PC-9 (cell line): ENCODE results near the gene MICU2. TPM values are rescaled to one million over a fixed set of nuclear protein-coding genes. Genes with fewer than 3 reads are reported as not detected.

Experiments
- BruUV-seq: library from RNA; stranded (reverse); fragments of 400-500 nt; replicated peaks from 2 replicates; lab custom pipeline; 2021; lab: Mats Ljungman, UMichigan
- CTCF ChIA-PET: fragments of 300-600 bp; sonication (Branson Sonifier 250); formaldehyde crosslinking; loops from one replicate; lab custom pipeline; 2022; ENCODE audit warnings: antibody characterized with exemption; lab: Charles Lee
- POLR2A ChIA-PET: fragments of 300-600 bp; sonication (Branson Sonifier 250); formaldehyde crosslinking; loops from one replicate; lab custom pipeline; 2022; ENCODE audit warnings: antibody characterized with exemption; ENCODE audit not compliant: unreplicated experiment; lab: Charles Lee
- DNase-seq, 2 experiments: peaks; one replicate each; pipeline versions ENCODE4 v3.0.0 to v3.0.0-alpha.2; 2015 to 2022; ENCODE audit warnings: mixed read lengths in 1 of 2
- H2AFZ ChIP-seq: fragments of 200-600 bp; sonication (generic); 2 replicates; pipeline ENCODE4 v1.8.1; 2017; ENCODE audit warnings: antibody characterized with exemption
- H3F3A ChIP-seq: fragments of 200-600 bp; sonication (generic); 2 replicates; pipeline ENCODE4 v1.8.1; 2017; ENCODE audit warnings: antibody characterized with exemption, mild to moderate bottlenecking, low read depth; ENCODE audit not compliant: insufficient read depth
- H3K27ac ChIP-seq: fragments of 200-600 bp; sonication (generic); 2 replicates; pipeline ENCODE4 v1.6.1; 2016; ENCODE audit warnings: mixed run types
- H3K27me3 ChIP-seq: fragments of 200-600 bp; sonication (generic); 2 replicates; pipeline ENCODE4 v1.6.1; 2016; ENCODE audit warnings: low read depth, mixed run types; ENCODE audit not compliant: insufficient read depth
- H3K36me3 ChIP-seq: fragments of 200-600 bp; sonication (generic); 2 replicates; pipeline ENCODE4 v1.6.1; 2016; ENCODE audit warnings: low read depth, mixed run types
- H3K4me1 ChIP-seq: fragments of 200-600 bp; sonication (generic); replicated peaks from 2 replicates; pipeline ENCODE4 v1.6.1; 2016; ENCODE audit warnings: mixed run types; ENCODE audit not compliant: insufficient read depth
- H3K4me2 ChIP-seq: fragments of 200-600 bp; sonication (generic); 2 replicates; pipeline ENCODE4 v1.6.1; 2017; ENCODE audit warnings: mixed run types
- H3K4me3 ChIP-seq: fragments of 200-600 bp; sonication (generic); 2 replicates; pipeline ENCODE4 v1.6.1; 2016; ENCODE audit warnings: mixed run types
- H3K79me2 ChIP-seq: fragments of 200-600 bp; sonication (generic); 2 replicates; pipeline ENCODE4 v1.6.1; 2017; ENCODE audit warnings: low read depth, mixed run types
- H3K9me2 ChIP-seq: fragments of 200-600 bp; sonication (generic); 2 replicates; pipeline ENCODE4 v1.8.1; 2017; ENCODE audit warnings: mild to moderate bottlenecking; ENCODE audit not compliant: insufficient read depth
- H3K9me3 ChIP-seq: fragments of 200-600 bp; sonication (generic); 2 replicates; pipeline ENCODE4 v1.8.1; 2016; ENCODE audit warnings: low read depth; ENCODE audit not compliant: insufficient read depth
- H4K20me1 ChIP-seq: fragments of 200-600 bp; sonication (generic); 2 replicates; pipeline ENCODE4 v1.8.1; 2017; ENCODE audit not compliant: insufficient read depth
- CTCF ChIP-seq: fragments of 200-600 bp; sonication (generic); conservative IDR thresholded peaks from 2 replicates; pipeline ENCODE4 v1.6.1; 2017; ENCODE audit warnings: mixed run types, antibody characterized with exemption, mild to moderate bottlenecking, moderate library complexity
- EZH2 ChIP-seq: fragments of 200-600 bp; sonication (generic); IDR thresholded peaks from 2 replicates; pipeline ENCODE4 v1.8.0; 2017; ENCODE audit warnings: antibody characterized with exemption, low read depth
- intact Hi-C: fragments of 100-400 bp; cut with micrococcal nuclease; formaldehyde crosslinking; loops from one replicate; pipeline ENCODE4 v1.10.0; 2022; ENCODE audit not compliant: unreplicated experiment
- total RNA-seq: library from RNA; stranded (reverse); gene quantifications from 2 replicates; pipeline ENCODE4 v1.2.3, GENCODE V29; 2021

The MICU2 gene
- total RNA-seq, 1 experiment from 2014 or later = 18.3 TPM

GRCh38 chr13:21579754-21580316, 24.1 kb downstream of the MICU2 start:
- CTCF ChIA-PET = no interaction called here
- Histone ChIP-seq H3K4me3 (no peak overlapping the region), H3K9me3 (peaks cover 11% of the 10 kb centered on the region; the same call in 1 of the 2 replicates), H3K4me2 (no peak overlapping the region), H3K27me3 (no peaks in the 10 kb centered on the region), H3K36me3 (no peaks in the 10 kb centered on the region), H3F3A (no peaks in the 10 kb centered on the region), H3K27ac (no peak overlapping the region), H2AFZ (no peak overlapping the region), H3K79me2 (no peaks in the 10 kb centered on the region), H3K4me1 (no peaks in the 10 kb centered on the region), H4K20me1 (no peaks in the 10 kb centered on the region; the same call in 1 of the 2 replicates), H3K9me2 (no peaks in the 10 kb centered on the region)
- intact Hi-C loops = no loop called here
- POLR2A ChIA-PET = no interaction called here
- no peak for DNase-seq
- BruUV-seq = no TSS peak
- TF ChIP-seq CTCF (no peak), EZH2 (no peak)

GRCh38 chr13:21578748-21579147, 25.2 kb downstream of the MICU2 start:
- H3F3A ChIP-seq = no peaks in the 10 kb centered on the region
- POLR2A ChIA-PET = no interaction called here

GRCh38 chr13:21576426-21576825, 27.5 kb downstream of the MICU2 start:
- DNase-seq = no peak
- POLR2A ChIA-PET = no interaction called here
- Histone ChIP-seq H3K9me3 (no peaks in the 10 kb centered on the region), H3K4me1 (no peaks in the 10 kb centered on the region), H3K27ac (no peak overlapping the region), H3K9me2 (no peaks in the 10 kb centered on the region), H3K4me2 (no peak overlapping the region), H3K36me3 (no peaks in the 10 kb centered on the region), H4K20me1 (no peaks in the 10 kb centered on the region; the same call in none of the 2 replicates), H3K27me3 (no peaks in the 10 kb centered on the region), H3K79me2 (no peaks in the 10 kb centered on the region; the same call in 1 of the 2 replicates), H3K4me3 (no peak overlapping the region), H2AFZ (no peak overlapping the region), H3F3A (no peaks in the 10 kb centered on the region)
- TF ChIP-seq CTCF = no peak
- CTCF ChIA-PET = no interaction called here
- intact Hi-C loops = no loop called here
- no TSS peak for BruUV-seq

More at GRCh38 chr13:21578748-21579147, 25.2 kb downstream of the MICU2 start:
- no peak for DNase-seq
- no peaks in the 10 kb centered on the region for H3K4me1 ChIP-seq
- no peak overlapping the region for H3K27ac ChIP-seq
- BruUV-seq = no TSS peak
- no peak overlapping the region for H3K4me3 ChIP-seq
- H3K27me3 ChIP-seq = no peaks in the 10 kb centered on the region
- H4K20me1 ChIP-seq = no peaks in the 10 kb centered on the region; the same call in 1 of the 2 replicates
- CTCF ChIA-PET = no interaction called here
- peaks cover 11% of the 10 kb centered on the region; the same call in 1 of the 2 replicates for H3K9me3 ChIP-seq
- H3K36me3 ChIP-seq = no peaks in the 10 kb centered on the region
- H2AFZ ChIP-seq = no peak overlapping the region
- intact Hi-C loops = no loop called here
- H3K9me2 ChIP-seq = no peaks in the 10 kb centered on the region
- no peak for TF ChIP-seq EZH2
- H3K4me2 ChIP-seq = no peak overlapping the region
- H3K79me2 ChIP-seq = no peaks in the 10 kb centered on the region
